ENCODE results near the gene KLF13.

The KLF13 gene

GRCh38 chr15:31381801-31382712 lies 55.4 kb downstream of the KLF13 start:
- DNase-seq (ENCODE audit: low spot score) = no peak

- no peak for DNase-seq (ENCODE audit: low spot score)
Measured at GRCh38 chr15:31382713-31383045, 56.0 kb downstream of the KLF13 start.

GRCh38 chr15:31383139-31383538 lies 56.5 kb downstream of the KLF13 start:
- no peak for DNase-seq (ENCODE audit: low spot score)

- DNase-seq (ENCODE audit: low spot score) = no peak
Measured at GRCh38 chr15:31384568-31384967, 57.9 kb downstream of the KLF13 start.

GRCh38 chr15:31385736-31386135 lies 59.1 kb downstream of the KLF13 start:
- no peak for DNase-seq (ENCODE audit: low spot score)

GRCh38 chr15:31387092-31387478 lies 60.5 kb downstream of the KLF13 start:
- DNase-seq (ENCODE audit: low spot score) = no peak

GRCh38 chr15:31387479-31388118 lies 61.0 kb downstream of the KLF13 start:
- no peak for DNase-seq (ENCODE audit: low spot score)

- DNase-seq (ENCODE audit: low spot score) = no peak
Measured at GRCh38 chr15:31389576-31389975, 62.9 kb downstream of the KLF13 start.

GRCh38 chr15:31390029-31390428 lies 63.4 kb downstream of the KLF13 start:
- no peak for DNase-seq (ENCODE audit: low spot score)

- no peak for DNase-seq (ENCODE audit: low spot score)
Measured at GRCh38 chr15:31390777-31391486, 64.3 kb downstream of the KLF13 start.

- peak; percentile 28 for DNase-seq (ENCODE audit: low spot score)
Measured at GRCh38 chr15:31391687-31392671, 65.3 kb downstream of the KLF13 start.

GRCh38 chr15:31392761-31393401 lies 66.2 kb downstream of the KLF13 start:
- DNase-seq (ENCODE audit: low spot score) = no peak

- DNase-seq (ENCODE audit: low spot score) = no peak
Measured at GRCh38 chr15:31393444-31394091, 66.9 kb downstream of the KLF13 start.

- DNase-seq (ENCODE audit: low spot score) = peak; percentile 20
Measured at GRCh38 chr15:31396881-31397560, 70.4 kb downstream of the KLF13 start.

- no peak for DNase-seq (ENCODE audit: low spot score)
Measured at GRCh38 chr15:31397851-31398661, 71.4 kb downstream of the KLF13 start.

GRCh38 chr15:31398677-31399301 lies 72.2 kb downstream of the KLF13 start:
- no peak for DNase-seq (ENCODE audit: low spot score)

GRCh38 chr15:31399544-31400171 lies 73.0 kb downstream of the KLF13 start:
- no peak for DNase-seq (ENCODE audit: low spot score)

- DNase-seq (ENCODE audit: low spot score) = no peak
Measured at GRCh38 chr15:31400222-31400927, 73.7 kb downstream of the KLF13 start.
